Measurements from ENCODE around the gene HECW1.

DNA sequence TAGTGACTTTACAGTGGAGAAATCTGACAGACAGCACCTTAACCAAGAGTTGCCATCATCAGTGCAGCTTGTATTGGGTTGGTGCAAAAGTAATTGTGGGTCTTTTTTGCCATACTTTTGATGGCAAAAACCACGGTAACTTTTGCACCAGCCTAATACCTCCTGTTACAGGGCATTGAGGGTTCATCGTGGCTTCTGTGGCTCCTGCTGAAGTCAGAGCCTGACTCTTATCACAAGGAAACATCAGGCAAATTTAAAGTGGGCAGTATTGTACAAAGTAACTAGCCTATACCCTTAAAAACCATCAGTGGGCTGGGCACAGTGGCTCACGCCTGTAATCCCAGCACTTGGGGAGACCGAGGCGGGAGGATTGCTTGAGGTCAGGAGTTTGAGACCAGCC is 117.4 kb downstream of the HECW1 start:
- TF ChIP-seq, protein P1, sequence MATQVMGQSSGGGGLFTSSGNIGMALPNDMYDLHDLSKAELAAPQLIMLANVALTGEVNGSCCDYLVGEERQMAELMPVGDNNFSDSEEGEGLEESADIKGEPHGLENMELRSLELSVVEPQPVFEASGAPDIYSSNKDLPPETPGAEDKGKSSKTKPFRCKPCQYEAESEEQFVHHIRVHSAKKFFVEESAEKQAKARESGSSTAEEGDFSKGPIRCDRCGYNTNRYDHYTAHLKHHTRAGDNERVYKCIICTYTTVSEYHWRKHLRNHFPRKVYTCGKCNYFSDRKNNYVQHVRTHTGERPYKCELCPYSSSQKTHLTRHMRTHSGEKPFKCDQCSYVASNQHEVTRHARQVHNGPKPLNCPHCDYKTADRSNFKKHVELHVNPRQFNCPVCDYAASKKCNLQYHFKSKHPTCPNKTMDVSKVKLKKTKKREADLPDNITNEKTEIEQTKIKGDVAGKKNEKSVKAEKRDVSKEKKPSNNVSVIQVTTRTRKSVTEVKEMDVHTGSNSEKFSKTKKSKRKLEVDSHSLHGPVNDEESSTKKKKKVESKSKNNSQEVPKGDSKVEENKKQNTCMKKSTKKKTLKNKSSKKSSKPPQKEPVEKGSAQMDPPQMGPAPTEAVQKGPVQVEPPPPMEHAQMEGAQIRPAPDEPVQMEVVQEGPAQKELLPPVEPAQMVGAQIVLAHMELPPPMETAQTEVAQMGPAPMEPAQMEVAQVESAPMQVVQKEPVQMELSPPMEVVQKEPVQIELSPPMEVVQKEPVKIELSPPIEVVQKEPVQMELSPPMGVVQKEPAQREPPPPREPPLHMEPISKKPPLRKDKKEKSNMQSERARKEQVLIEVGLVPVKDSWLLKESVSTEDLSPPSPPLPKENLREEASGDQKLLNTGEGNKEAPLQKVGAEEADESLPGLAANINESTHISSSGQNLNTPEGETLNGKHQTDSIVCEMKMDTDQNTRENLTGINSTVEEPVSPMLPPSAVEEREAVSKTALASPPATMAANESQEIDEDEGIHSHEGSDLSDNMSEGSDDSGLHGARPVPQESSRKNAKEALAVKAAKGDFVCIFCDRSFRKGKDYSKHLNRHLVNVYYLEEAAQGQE (IDR thresholded peaks at IDR 0.05; ENCODE audit: unreplicated experiment): no peak
- TF ChIP-seq EZH2 (IDR thresholded peaks at IDR 0.05; ENCODE audit: low read depth, unreplicated experiment) (no peak), EZH2phosphoT487 (IDR thresholded peaks at IDR 0.05; ENCODE audit: unreplicated experiment) (no peak)
